SK-N-SH (cell line): ENCODE results near the gene ABCA7. TPM values are rescaled to one million over a fixed set of nuclear protein-coding genes. Genes with fewer than 3 reads are reported as not detected.

Experiments used
- CTCF ChIA-PET: fragments of 300-600, 350-600 bp; formaldehyde crosslinking; extraction: SDS; loops from one replicate; lab custom pipeline; 2021; lab: Yijun Ruan, JAX
- POLR2A ChIA-PET: fragments of 350-600 bp; sonication (Branson Sonifier 250); formaldehyde crosslinking; extraction: SDS; loops from one replicate; lab custom pipeline; 2020; ENCODE audit warnings: antibody characterized with exemption, inconsistent platforms; lab: Yijun Ruan, JAX
- DNase-seq: peaks from one replicate; pipeline ENCODE4 v3.0.0; 2012
- H2AFZ ChIP-seq: fragments of 200-600 bp; sonication (generic); 2 replicates; pipeline ENCODE4 v1.8.1; 2016; ENCODE audit warnings: antibody characterized with exemption, mild to moderate bottlenecking, low read depth
- H3F3A ChIP-seq: fragments of 200-600 bp; sonication (generic); replicated peaks from 2 replicates; pipeline ENCODE3; 2016; ENCODE audit warnings: antibody characterized with exemption, mild to moderate bottlenecking; ENCODE audit not compliant: insufficient read depth
- H3K27ac ChIP-seq, 2 experiments: fragments of 200-500 bp in 1 of 2; fragments of 200-600 bp in 1 of 2; sonication (Bioruptor generic) in 1 of 2; sonication (generic), shearing (Covaris generic) in 1 of 2; 2 replicates each; pipeline versions ENCODE4 v1.5.1 to v1.6.1; 2014 to 2016; ENCODE audit warnings: low read depth in 2 of 2, inconsistent platforms in 1 of 2, low read length in 1 of 2, mild to moderate bottlenecking in 1 of 2, mixed read lengths in 1 of 2
- H3K27me3 ChIP-seq: fragments of 200-600 bp; sonication (generic), shearing (Covaris generic); 2 replicates; pipeline ENCODE4 v1.6.1; 2016; ENCODE audit warnings: mixed run types; ENCODE audit not compliant: insufficient read depth
- H3K36me3 ChIP-seq, 2 experiments: fragments of 200-500 bp in 1 of 2; fragments of 200-600 bp in 1 of 2; sonication (Bioruptor generic) in 1 of 2; sonication (generic) in 1 of 2; replicated peaks in 1 of 2; 2 replicates each; pipeline versions ENCODE3 to v1.5.1; 2014 to 2016; ENCODE audit warnings: low read length in 1 of 2, mild to moderate bottlenecking in 1 of 2; ENCODE audit not compliant: insufficient read depth in 2 of 2, control insufficient read depth in 1 of 2
- H3K4me1 ChIP-seq, 2 experiments: fragments of 200-500 bp in 1 of 2; fragments of 200-600 bp in 1 of 2; sonication (Bioruptor generic) in 1 of 2; sonication (generic), shearing (Covaris generic) in 1 of 2; 2 replicates each; pipeline versions ENCODE4 v1.5.1 to v1.6.1; 2014 to 2016; ENCODE audit warnings: low read depth in 1 of 2, low read length in 1 of 2, mixed run types in 1 of 2; ENCODE audit not compliant: insufficient read depth in 2 of 2, control insufficient read depth in 1 of 2
- H3K4me2 ChIP-seq: fragments of 200-600 bp; sonication (generic), shearing (Covaris generic); 2 replicates; pipeline ENCODE4 v1.6.1; 2017; ENCODE audit warnings: mixed run types
- H3K4me3 ChIP-seq, 2 experiments: fragments of 200-500 bp in 1 of 2; fragments of 200-600 bp in 1 of 2; sonication (Bioruptor generic) in 1 of 2; sonication (generic), shearing (Covaris generic) in 1 of 2; 2 replicates each; pipeline versions ENCODE4 v1.5.1 to v1.8.1; 2014 to 2016; ENCODE audit warnings: low read depth in 2 of 2, inconsistent platforms in 1 of 2, low read length in 1 of 2, mild to moderate bottlenecking in 1 of 2, mixed read lengths in 1 of 2, moderate library complexity in 1 of 2
- H3K79me2 ChIP-seq: fragments of 200-600 bp; sonication (generic); 2 replicates; pipeline ENCODE4 v1.8.1; 2017; ENCODE audit warnings: mild to moderate bottlenecking; ENCODE audit not compliant: insufficient read depth
- H3K9ac ChIP-seq: fragments of 200-600 bp; sonication (generic); 2 replicates; pipeline ENCODE4 v1.6.1; 2017; ENCODE audit warnings: mixed run types
- H3K9me2 ChIP-seq: fragments of 200-600 bp; sonication (generic); 2 replicates; pipeline ENCODE4 v1.6.1; 2017; ENCODE audit warnings: mixed run types
- H3K9me3 ChIP-seq: fragments of 200-600 bp; sonication (generic); 2 replicates; pipeline ENCODE4 v1.6.1; 2017; ENCODE audit warnings: mixed run types, mild to moderate bottlenecking, moderate library complexity
- H4K20me1 ChIP-seq: fragments of 200-600 bp; sonication (generic); 2 replicates; pipeline ENCODE4 v1.6.1; 2017; ENCODE audit warnings: mild to moderate bottlenecking, mixed run types; ENCODE audit not compliant: insufficient read depth
- CHD2 ChIP-seq: fragments of 150-350 bp; IDR thresholded peaks from 2 replicates; pipeline ENCODE4 v1.6.1; 2018; ENCODE audit warnings: low read length; ENCODE audit not compliant: partially characterized antibody
- POLR2AphosphoS5 ChIP-seq: IDR thresholded peaks from 2 replicates; pipeline ENCODE4 v1.6.1; 2012; ENCODE audit warnings: low read depth, low read length
- RAD21 ChIP-seq: IDR thresholded peaks from 2 replicates; pipeline ENCODE4 v1.6.1; 2012; ENCODE audit warnings: mild to moderate bottlenecking, low read length
- RCOR1 ChIP-seq: fragments of 150-350 bp; IDR thresholded peaks from 2 replicates; pipeline ENCODE4 v1.6.1; 2017; ENCODE audit warnings: antibody characterized with exemption, low read length
- SIN3A ChIP-seq: IDR thresholded peaks from 2 replicates; pipeline ENCODE4 v1.6.1; 2012; ENCODE audit warnings: low read depth, mild to moderate bottlenecking, low read length, moderate library complexity, borderline replicate concordance
- TAF1 ChIP-seq: IDR thresholded peaks from 2 replicates; pipeline ENCODE4 v1.6.1; 2012; ENCODE audit warnings: low read depth, mild to moderate bottlenecking, low read length, moderate library complexity, borderline replicate concordance
- TCF12 ChIP-seq: IDR thresholded peaks from 2 replicates; pipeline ENCODE4 v1.4.0; 2012
- YY1 ChIP-seq: IDR thresholded peaks from 2 replicates; pipeline ENCODE4 v1.4.0; 2012; ENCODE audit warnings: low read depth, mild to moderate bottlenecking
- WGBS: methylation state at CpG from one replicate; pipeline ENCODE4 v1.1.6; 2017; ENCODE audit warnings: low lambda C conversion rate; 5-methylcytosine and 5-hydroxymethylcytosine counted together
- polyA plus RNA-seq, 3 experiments: library from polyadenylated mRNA; depleted of rRNA; stranded (reverse); fragments of >200 nt; gene quantifications; 2 replicates each; pipeline ENCODE4 v1.2.3, GENCODE V29; 2012
- TF ChIP-seq, protein P1 (sequence below): fragments of 150-350 bp; IDR thresholded peaks from 2 replicates; pipeline ENCODE4 v1.6.1; 2016; ENCODE audit warnings: mild to moderate bottlenecking, low read depth, low read length
- TF ChIP-seq, protein P2 (sequence below): IDR thresholded peaks from 2 replicates; pipeline ENCODE4; 2012

The ABCA7 gene
- polyA plus RNA-seq, 1 of the 3 experiments (the other 2 are of a cell fraction) = 7.8 TPM

DNA sequence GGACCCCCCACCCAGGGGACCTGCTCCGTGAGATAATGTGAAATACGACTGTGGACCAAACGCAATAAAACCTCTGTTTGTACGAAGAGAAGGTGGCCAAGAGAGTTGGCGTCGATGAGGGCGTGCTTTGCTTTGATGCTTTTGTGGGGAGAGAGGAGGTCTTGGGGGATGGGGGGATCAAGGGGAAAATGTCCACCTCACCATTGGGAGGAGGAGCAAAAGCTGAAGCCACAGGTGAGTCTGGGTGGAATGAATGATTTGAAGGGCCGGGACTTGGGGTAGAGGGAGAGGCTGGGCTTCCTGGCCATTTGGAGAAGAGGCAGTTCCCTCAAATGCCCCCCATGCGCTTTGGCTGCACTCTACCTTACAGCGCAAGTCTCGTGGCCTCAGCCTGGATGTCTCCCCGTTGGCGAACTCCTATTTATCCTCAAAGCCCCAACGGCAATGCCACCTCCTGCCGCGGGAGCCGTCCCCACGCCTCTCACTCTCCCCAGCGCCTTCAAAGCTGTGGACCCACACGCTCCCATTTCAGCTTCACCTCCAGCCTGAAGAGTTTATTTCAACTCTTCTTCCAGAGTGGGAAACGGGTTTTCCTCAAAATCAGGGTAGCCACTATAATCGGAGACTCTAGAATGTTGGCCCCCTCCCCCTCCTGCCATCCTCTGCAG, 795 bp upstream of the ABCA7 start:
- ChIA-PET POLR2A (no interaction called here), CTCF (interaction anchor here (0.9 to 1.7 kb wide), 5 partner anchors 40 to 227 kb away, joined by 3 to 6 read pairs (median 4); partner anchors contain the start of gene GPX4)
- Histone ChIP-seq H3K4me1 (peaks cover 0 to 31% of the 10 kb centered on the region in 2 experiments; a peak in 2 of 4 replicates), H3K9me3 (no peaks in the 10 kb centered on the region), H3K4me2 (peak overlapping the region; percentile 96; the same call in 1 of the 2 replicates), H3K9ac (no peak overlapping the region), H3K4me3 (peak overlapping the region in 1 of 2 experiments; percentile 67; a peak in 3 of 4 replicates), H3K36me3 (peaks cover 10 to 14% of the 10 kb centered on the region in 2 experiments), H3F3A (peaks cover 36% of the 10 kb centered on the region), H3K27ac (0 out of 4 replicates have a peak overlapping the region, but pooled peaks of 1 of the 2 experiments have one; percentile 3), H3K9me2 (no peaks in the 10 kb centered on the region), H4K20me1 (peaks cover 28% of the 10 kb centered on the region), H3K27me3 (no peaks in the 10 kb centered on the region), H2AFZ (no peak overlapping the region), H3K79me2 (no peaks in the 10 kb centered on the region)
- WGBS = 56% methylated on average over 22 of the region's 22 CpGs
- TF ChIP-seq POLR2AphosphoS5 (peak; percentile 1; the same call in 1 of the 2 replicates), SIN3A (no peak), YY1 (no peak), TCF12 (no peak), TAF1 (no peak)
- DNase-seq = no peak

DNA sequence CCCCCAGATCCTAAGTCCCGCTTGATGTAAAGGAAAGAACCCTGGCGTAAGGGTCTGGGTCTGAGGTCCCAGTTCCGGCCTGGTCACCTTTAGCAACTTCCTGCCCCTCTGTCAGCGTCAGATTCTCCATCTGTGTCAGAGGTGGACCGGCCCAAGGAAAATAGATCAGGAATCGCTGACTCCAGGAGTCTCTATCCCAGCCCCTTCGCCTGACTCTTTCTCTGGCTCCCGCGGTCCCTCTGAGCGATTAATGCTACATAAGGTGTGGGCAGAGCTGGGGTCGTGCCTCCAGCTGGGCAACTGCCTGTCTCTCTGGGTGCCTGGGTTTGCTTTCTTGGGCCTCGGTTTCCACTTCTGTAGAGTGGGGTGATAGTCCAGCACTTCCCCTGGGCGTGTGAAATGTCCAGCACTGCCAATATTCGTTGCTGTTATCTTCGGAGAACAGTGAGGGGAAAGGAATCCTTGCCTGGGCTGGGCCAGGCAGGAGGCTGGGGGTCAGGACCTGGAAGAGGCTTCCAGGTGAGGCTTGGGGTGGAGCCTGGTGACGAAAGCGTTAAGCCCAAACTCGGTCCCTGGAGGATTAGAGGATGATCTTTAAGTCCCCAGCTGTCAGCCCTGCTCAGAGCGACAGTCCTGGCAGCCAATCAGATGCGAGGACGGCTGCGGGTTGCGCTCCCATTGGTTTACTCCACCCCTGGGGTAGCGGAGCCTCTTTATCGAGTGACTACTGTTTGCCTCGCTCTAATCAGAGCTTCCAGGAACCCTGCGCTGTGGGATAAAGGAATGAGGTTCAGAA, 767 bp downstream of the ABCA7 start:
- DNase-seq = peak; percentile 97
- peaks cover 10 to 11% of the 10 kb centered on the region in 2 experiments for H3K36me3 ChIP-seq
- no peak overlapping the region; a peak in 1 of 4 replicates for H3K27ac ChIP-seq
- peak overlapping the region; percentile 96 for H3K4me2 ChIP-seq
- H3K27me3 ChIP-seq = no peaks in the 10 kb centered on the region
- CTCF ChIA-PET = interaction anchor here (0.6 to 1.8 kb wide), 11 partner anchors 12 to 226 kb away, joined by 3 to 6 read pairs (median 3); no protein-coding TSS in a partner anchor
- peak overlapping the region; percentile 49 for H3K9ac ChIP-seq
- peaks cover 31% of the 10 kb centered on the region for H3F3A ChIP-seq
- WGBS = under 1% methylated on average over 14 of the region's 27 CpGs
- H4K20me1 ChIP-seq = peaks cover 22% of the 10 kb centered on the region
- H3K9me3 ChIP-seq = no peaks in the 10 kb centered on the region
- H3K9me2 ChIP-seq = no peaks in the 10 kb centered on the region
- no peaks in the 10 kb centered on the region for H3K79me2 ChIP-seq
- POLR2A ChIA-PET = interaction anchor here (0.8 to 1.2 kb wide), 4 partner anchors 10 to 63 kb away, joined by 3 to 4 read pairs (median 4); partner anchors contain the start of gene GPX4
- 0 out of 2 replicates have a peak overlapping the region, but pooled peaks have one; percentile 42 for H2AFZ ChIP-seq
- peak overlapping the region; percentile 67 to 87 for H3K4me3 ChIP-seq
- TF ChIP-seq CHD2 = peak; percentile 62
- TF ChIP-seq RCOR1 = peak; percentile 17; the same call in 1 of the 2 replicates
- TF ChIP-seq, protein P1, sequence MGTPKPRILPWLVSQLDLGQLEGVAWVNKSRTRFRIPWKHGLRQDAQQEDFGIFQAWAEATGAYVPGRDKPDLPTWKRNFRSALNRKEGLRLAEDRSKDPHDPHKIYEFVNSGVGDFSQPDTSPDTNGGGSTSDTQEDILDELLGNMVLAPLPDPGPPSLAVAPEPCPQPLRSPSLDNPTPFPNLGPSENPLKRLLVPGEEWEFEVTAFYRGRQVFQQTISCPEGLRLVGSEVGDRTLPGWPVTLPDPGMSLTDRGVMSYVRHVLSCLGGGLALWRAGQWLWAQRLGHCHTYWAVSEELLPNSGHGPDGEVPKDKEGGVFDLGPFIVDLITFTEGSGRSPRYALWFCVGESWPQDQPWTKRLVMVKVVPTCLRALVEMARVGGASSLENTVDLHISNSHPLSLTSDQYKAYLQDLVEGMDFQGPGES = peak; percentile 87
- TF ChIP-seq RAD21 = no peak
- TF ChIP-seq, protein P2, sequence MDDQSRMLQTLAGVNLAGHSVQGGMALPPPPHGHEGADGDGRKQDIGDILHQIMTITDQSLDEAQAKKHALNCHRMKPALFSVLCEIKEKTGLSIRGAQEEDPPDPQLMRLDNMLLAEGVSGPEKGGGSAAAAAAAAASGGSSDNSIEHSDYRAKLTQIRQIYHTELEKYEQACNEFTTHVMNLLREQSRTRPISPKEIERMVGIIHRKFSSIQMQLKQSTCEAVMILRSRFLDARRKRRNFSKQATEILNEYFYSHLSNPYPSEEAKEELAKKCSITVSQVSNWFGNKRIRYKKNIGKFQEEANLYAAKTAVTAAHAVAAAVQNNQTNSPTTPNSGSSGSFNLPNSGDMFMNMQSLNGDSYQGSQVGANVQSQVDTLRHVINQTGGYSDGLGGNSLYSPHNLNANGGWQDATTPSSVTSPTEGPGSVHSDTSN = peak; percentile 100
- H3K4me1 ChIP-seq = peaks cover 0 to 31% of the 10 kb centered on the region in 2 experiments; a peak in 2 of 4 replicates
